Endodermal cell (in vitro differentiated cells): Measurements from ENCODE around the gene RNF11. TPM values are rescaled to one million over a fixed set of nuclear protein-coding genes. Genes with fewer than 3 reads are reported as not detected.

Source experiments
- DNase-seq: peaks from one replicate; pipeline ENCODE4 v3.0.0-alpha.2; 2017
- H3K27ac ChIP-seq: 2 replicates; pipeline ENCODE4 v1.5.1; 2013; ENCODE audit warnings: mild to moderate bottlenecking, low read depth, low read length, moderate library complexity
- H3K27me3 ChIP-seq: 2 replicates; pipeline ENCODE4 v1.6.1; 2013; ENCODE audit warnings: mild to moderate bottlenecking, low read length, moderate library complexity; ENCODE audit not compliant: insufficient read depth, control insufficient read depth, poor library complexity, severe bottlenecking
- H3K36me3 ChIP-seq: 2 replicates; pipeline ENCODE4 v1.7.0; 2013; ENCODE audit warnings: mild to moderate bottlenecking, low read length, moderate library complexity; ENCODE audit not compliant: control insufficient read depth, insufficient read depth
- H3K4me1 ChIP-seq: one replicate; pipeline ENCODE4 v1.7.0; 2013; ENCODE audit warnings: low read length; ENCODE audit not compliant: control insufficient read depth, insufficient read depth
- H3K4me3 ChIP-seq: 2 replicates; pipeline ENCODE4 v1.5.1; 2013; ENCODE audit warnings: mild to moderate bottlenecking, low read length, moderate library complexity
- H3K9ac ChIP-seq: 2 replicates; pipeline ENCODE4 v1.6.1; 2013; ENCODE audit warnings: mild to moderate bottlenecking, low read length, moderate library complexity; ENCODE audit not compliant: poor library complexity, severe bottlenecking; ENCODE audit errors: extremely low read depth
- H3K9me3 ChIP-seq: 2 replicates; pipeline ENCODE4 v1.6.1; 2013; ENCODE audit warnings: mild to moderate bottlenecking, low read length, moderate library complexity; ENCODE audit not compliant: control insufficient read depth
- H3K27ac Mint-ChIP-seq: 2 replicates; pipeline ENCODE4 v1.8.0; 2020; ENCODE audit warnings: mixed read lengths
- H3K27me3 Mint-ChIP-seq: 2 replicates; pipeline ENCODE4 v1.8.0; 2021; ENCODE audit warnings: mild to moderate bottlenecking, mixed read lengths; ENCODE audit not compliant: insufficient read depth
- H3K36me3 Mint-ChIP-seq: 2 replicates; pipeline ENCODE4 v1.8.0; 2020; ENCODE audit warnings: low read depth, mixed read lengths
- H3K4me1 Mint-ChIP-seq: 2 replicates; pipeline ENCODE4 v1.8.0; 2020; ENCODE audit warnings: mixed read lengths
- H3K4me3 Mint-ChIP-seq: 2 replicates; pipeline ENCODE4 v1.8.0; 2020; ENCODE audit warnings: mild to moderate bottlenecking, moderate library complexity, mixed read lengths
- H3K9me3 Mint-ChIP-seq: 2 replicates; pipeline ENCODE4 v1.8.0; 2020; ENCODE audit warnings: mild to moderate bottlenecking, mixed read lengths
- CTCF ChIP-seq: fragments of 200-600 bp; sonication (generic); conservative IDR thresholded peaks from 2 replicates; pipeline ENCODE4 v1.5.0; 2021; ENCODE audit warnings: antibody characterized with exemption, mild to moderate bottlenecking
- WGBS, 2 experiments: methylation state at CpG; one replicate each; pipeline versions ENCODE4 v1.1.5 to v1.1.7; 2013; ENCODE audit warnings: missing lambda C conversion rate in 2 of 2, mixed read lengths in 1 of 2; ENCODE audit not compliant: insufficient coverage in 1 of 2, insufficient read length in 1 of 2; 5-methylcytosine and 5-hydroxymethylcytosine counted together
- total RNA-seq, 2 donors: library from RNA; stranded (reverse); fragmentation: NEBNext Ultra II Directional in 1 of 2; extraction: Animal tissue kit (Norgen Biotek cat#: 25700) in 1 of 2; gene quantifications; 2 replicates in 1 of 2; 3 replicates in 1 of 2; pipeline ENCODE4 v1.2.1, GENCODE V29; 2021

The RNF11 gene
- total RNA-seq, 2 donors from 2014 or later, result 84.1 to 103 TPM

- Mint-ChIP-seq H3K4me3 (no peak overlapping the region), H3K27me3 (no peaks in the 10 kb centered on the region), H3K36me3 (peaks cover 7% of the 10 kb centered on the region), H3K9me3 (no peaks in the 10 kb centered on the region), H3K4me1 (peaks cover 9% of the 10 kb centered on the region), H3K27ac (no peak overlapping the region)
- no peak for DNase-seq
- H3K9ac ChIP-seq, result no peak overlapping the region
- no peaks in the 10 kb centered on the region for H3K4me1 ChIP-seq
- H3K36me3 ChIP-seq, result no peaks in the 10 kb centered on the region
- H3K9me3 ChIP-seq, result no peaks in the 10 kb centered on the region
- WGBS, 2 experiments, result 92 to 93% methylated on average over 3 to 6 of the region's 6 CpGs
- no peak overlapping the region for H3K4me3 ChIP-seq
- no peak overlapping the region for H3K27ac ChIP-seq
- no peaks in the 10 kb centered on the region for H3K27me3 ChIP-seq
- no peak for TF ChIP-seq CTCF
Measured at GRCh38 chr1:51252366-51252765, 16.3 kb downstream of the RNF11 start.

- no peak overlapping the region for H3K27ac ChIP-seq
- 94 to 98% methylated on average over 4 of the region's 5 CpGs for WGBS, 2 experiments
- no peaks in the 10 kb centered on the region for H3K9me3 ChIP-seq
- H3K27me3 Mint-ChIP-seq, result no peaks in the 10 kb centered on the region
- no peaks in the 10 kb centered on the region for H3K4me1 ChIP-seq
- H3K4me3 ChIP-seq, result no peak overlapping the region
- H3K4me3 Mint-ChIP-seq, result no peak overlapping the region
- H3K27ac Mint-ChIP-seq, result no peak overlapping the region
- H3K9ac ChIP-seq, result no peak overlapping the region
- peaks cover 7% of the 10 kb centered on the region for H3K4me1 Mint-ChIP-seq
- H3K36me3 ChIP-seq, result no peaks in the 10 kb centered on the region
- DNase-seq, result no peak
- no peaks in the 10 kb centered on the region for H3K9me3 Mint-ChIP-seq
- H3K27me3 ChIP-seq, result no peaks in the 10 kb centered on the region
- no peak for TF ChIP-seq CTCF
- H3K36me3 Mint-ChIP-seq, result peaks cover 7% of the 10 kb centered on the region
Measured at GRCh38 chr1:51253691-51254090, 17.6 kb downstream of the RNF11 start.

GRCh38 chr1:51255331-51255730 is 19.3 kb downstream of the RNF11 start:
- H3K36me3 ChIP-seq, result no peaks in the 10 kb centered on the region
- Mint-ChIP-seq H3K36me3 (peaks cover 7% of the 10 kb centered on the region), H3K4me1 (peaks cover 19% of the 10 kb centered on the region), H3K4me3 (no peak overlapping the region), H3K27me3 (no peaks in the 10 kb centered on the region), H3K27ac (no peak overlapping the region), H3K9me3 (no peaks in the 10 kb centered on the region)
- no peak for DNase-seq
- 87 to 94% methylated on average over 3 of the region's 3 CpGs for WGBS, 2 experiments
- no peaks in the 10 kb centered on the region for H3K4me1 ChIP-seq
- H3K27ac ChIP-seq, result no peak overlapping the region
- H3K4me3 ChIP-seq, result no peak overlapping the region
- no peaks in the 10 kb centered on the region for H3K27me3 ChIP-seq
- no peaks in the 10 kb centered on the region for H3K9me3 ChIP-seq
- H3K9ac ChIP-seq, result no peak overlapping the region
- TF ChIP-seq CTCF, result no peak
